Measurements from ENCODE around the gene PTPRD.

GRCh38 chr9:9222730-9223129, 1390.1 kb downstream of the PTPRD start:
- TF ChIP-seq CTCF (conservative IDR thresholded peaks at IDR 0.05; ENCODE audit: low read length): no peak
- no peak for TF ChIP-seq EZH2phosphoT487 (IDR thresholded peaks at IDR 0.05; ENCODE audit: borderline replicate concordance, low read depth, low read length)

Data from OCI-LY7 (cell line).